Stimulated activated naive CD4-positive, alpha-beta T cell treated with Interleukin-2 at 50 U/mL for 16 hours (primary cell): Measurements from ENCODE around the gene CCDC197.

ENCODE experiments used
- DNase-seq: peaks from one replicate; lab custom pipeline; 2025; lab: John Stamatoyannopoulos, UW

CCDC197 gene

GRCh38 chr14:93997082-93997481 lies at the start of gene CCDC197:
CCDC197 (plus strand) TSS chr14:93997301; CDS start chr14:93998132, 831 bp downstream.
- no peak for DNase-seq

GRCh38 chr14:93949511-93950075 lies 47.5 kb upstream of the CCDC197 start:
- no peak for DNase-seq

- no peak for DNase-seq
Observed at GRCh38 chr14:93950948-93951634, 46.0 kb upstream of the CCDC197 start.

- DNase-seq: no peak
Observed at GRCh38 chr14:93951635-93952540, 45.2 kb upstream of the CCDC197 start.

- DNase-seq: no peak
Observed at GRCh38 chr14:93952829-93953228, 44.3 kb upstream of the CCDC197 start.

- no peak for DNase-seq
Observed at GRCh38 chr14:93953263-93953662, 43.8 kb upstream of the CCDC197 start.

GRCh38 chr14:93953739-93954515 lies 43.2 kb upstream of the CCDC197 start:
- DNase-seq: no peak

GRCh38 chr14:93954516-93954830 lies 42.6 kb upstream of the CCDC197 start:
- DNase-seq: no peak

GRCh38 chr14:93954900-93955849 lies 41.9 kb upstream of the CCDC197 start:
- peak; percentile 43 for DNase-seq

- no peak for DNase-seq
Observed at GRCh38 chr14:93955850-93956481, 41.1 kb upstream of the CCDC197 start.

- DNase-seq: no peak
Observed at GRCh38 chr14:93956514-93957332, 40.4 kb upstream of the CCDC197 start.

- DNase-seq: no peak
Observed at GRCh38 chr14:93957333-93957710, 39.8 kb upstream of the CCDC197 start.

GRCh38 chr14:93957751-93958566 lies 39.1 kb upstream of the CCDC197 start:
- no peak for DNase-seq

- DNase-seq: no peak
Observed at GRCh38 chr14:93958567-93959238, 38.4 kb upstream of the CCDC197 start.

GRCh38 chr14:93959239-93960107 lies 37.6 kb upstream of the CCDC197 start:
- DNase-seq: peak; percentile 96

- DNase-seq: peak; percentile 44
Observed at GRCh38 chr14:93960108-93960475, 37.0 kb upstream of the CCDC197 start.

- DNase-seq: no peak
Observed at GRCh38 chr14:93960774-93961438, 36.2 kb upstream of the CCDC197 start.
